GM21528 (cell line): Measurements from ENCODE around the gene SH3GL3.

ENCODE experiments used
- ATAC-seq: cut with Tn5 transposase; IDR thresholded peaks from one replicate; pipeline ENCODE4 v1.9.1; 2021; ENCODE audit warnings: mild to moderate bottlenecking, moderate library complexity; ENCODE audit not compliant: unreplicated experiment, low FRiP score

Gene SH3GL3

GRCh38 chr15:83605111-83605945 lies 158.2 kb downstream of the SH3GL3 start:
- ATAC-seq = no peak

- ATAC-seq = no peak
These were observed 163.0 kb downstream of the SH3GL3 start for GRCh38 chr15:83610132-83610531.

- ATAC-seq = no peak
These were observed 164.0 kb downstream of the SH3GL3 start for GRCh38 chr15:83610901-83611685.

GRCh38 chr15:83612226-83612625 lies 165.1 kb downstream of the SH3GL3 start:
- no peak for ATAC-seq

- ATAC-seq = no peak
These were observed 165.9 kb downstream of the SH3GL3 start for GRCh38 chr15:83612898-83613635.

- no peak for ATAC-seq
These were observed 166.6 kb downstream of the SH3GL3 start for GRCh38 chr15:83613714-83614113.

- ATAC-seq = no peak
These were observed 169.7 kb downstream of the SH3GL3 start for GRCh38 chr15:83616840-83617239.

GRCh38 chr15:83626171-83626802 lies 179.1 kb downstream of the SH3GL3 start:
- ATAC-seq = no peak

- no peak for ATAC-seq
These were observed 184.4 kb downstream of the SH3GL3 start for GRCh38 chr15:83631534-83631933.

- ATAC-seq = no peak
These were observed 196.1 kb downstream of the SH3GL3 start for GRCh38 chr15:83643201-83643600.

- no peak for ATAC-seq
These were observed 197.3 kb downstream of the SH3GL3 start for GRCh38 chr15:83644439-83644838.

- no peak for ATAC-seq
These were observed 203.7 kb downstream of the SH3GL3 start for GRCh38 chr15:83650831-83651230.

- no peak for ATAC-seq
These were observed 204.4 kb downstream of the SH3GL3 start for GRCh38 chr15:83651541-83651940.

- no peak for ATAC-seq
These were observed 205.6 kb downstream of the SH3GL3 start for GRCh38 chr15:83652626-83653204.

- no peak for ATAC-seq
These were observed 206.1 kb downstream of the SH3GL3 start for GRCh38 chr15:83653288-83653638.

- no peak for ATAC-seq
These were observed 206.7 kb downstream of the SH3GL3 start, which contains the start of gene ADAMTSL3 for GRCh38 chr15:83653639-83654378. Gene ADAMTSL3 (plus strand): TSS chr15:83654123. CDS start chr15:83655762, 1,639 bp downstream.

GRCh38 chr15:83654379-83655236 lies 207.5 kb downstream of the SH3GL3 start:
- ATAC-seq = no peak

- ATAC-seq = no peak
These were observed 208.1 kb downstream of the SH3GL3 start for GRCh38 chr15:83655237-83655616.

- no peak for ATAC-seq
These were observed 209.1 kb downstream of the SH3GL3 start for GRCh38 chr15:83656192-83656591.
